Stimulated activated naive CD8-positive, alpha-beta T cell treated with anti-CD3 and anti-CD28 coated beads, Interleukin-15, Interleukin-2, amounts not matched to agents 100 ng/mL and 50 ng/mL, for 24 hours (primary cell): Measurements from ENCODE around the gene DUSP10.

Experiments
- H3K27ac Mint-ChIP-seq: one replicate; pipeline ENCODE4 v1.8.0; 2021; ENCODE audit warnings: mild to moderate bottlenecking, mixed read lengths
- H3K27me3 Mint-ChIP-seq: one replicate; pipeline ENCODE4 v1.8.0; 2021; ENCODE audit warnings: mixed read lengths
- H3K36me3 Mint-ChIP-seq: one replicate; pipeline ENCODE4 v1.8.0; 2021; ENCODE audit warnings: low read depth, mixed read lengths
- H3K4me1 Mint-ChIP-seq: one replicate; pipeline ENCODE4 v1.8.0; 2021; ENCODE audit warnings: low read depth, mixed read lengths
- H3K4me3 Mint-ChIP-seq: one replicate; pipeline ENCODE4 v1.8.0; 2021; ENCODE audit warnings: mild to moderate bottlenecking, mixed read lengths
- H3K9me3 Mint-ChIP-seq: one replicate; pipeline ENCODE4 v1.8.0; 2021; ENCODE audit warnings: mixed read lengths

Gene DUSP10

DNA sequence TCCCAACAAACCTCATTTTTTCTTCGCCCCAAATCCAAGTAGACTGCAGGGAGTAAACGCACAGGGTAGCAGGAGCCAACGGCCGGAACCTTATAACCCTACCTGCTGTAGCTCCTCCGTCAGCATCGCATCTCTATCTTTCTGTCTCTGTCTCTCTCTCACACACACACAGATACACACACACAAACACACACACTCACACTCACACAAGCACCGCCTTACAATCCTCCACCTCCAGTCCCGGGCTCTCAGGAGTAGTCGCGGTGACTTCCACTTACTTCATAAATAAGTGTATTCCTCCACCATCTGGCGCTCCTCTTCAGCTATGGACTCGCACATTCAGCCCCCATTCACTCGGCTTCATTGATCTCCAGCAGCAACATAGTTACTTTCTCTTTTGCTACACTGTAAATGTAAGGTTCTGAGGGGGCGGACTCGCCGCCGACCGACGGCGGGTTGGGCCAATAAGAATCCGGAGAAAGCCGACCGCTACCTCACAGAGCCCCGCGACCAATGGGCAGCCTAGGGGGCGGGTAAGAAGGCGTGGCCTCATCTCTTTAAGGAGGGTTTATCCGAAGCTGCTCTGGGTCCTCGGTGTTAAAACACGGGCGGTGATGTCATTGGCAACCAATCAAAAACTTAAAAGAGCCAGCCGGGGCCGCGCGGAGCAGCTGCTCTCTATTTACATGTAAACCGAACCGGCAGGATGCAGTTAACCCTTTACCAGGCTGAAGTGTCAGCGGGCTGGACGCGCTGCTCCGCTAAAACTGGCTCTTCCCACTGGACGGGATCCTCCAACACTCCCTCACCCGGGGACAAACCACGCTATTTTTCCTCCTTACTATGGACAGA is at the start of gene DUSP10:
Gene DUSP10 (minus strand): TSS at position 387 of the 852 bp plus-strand sequence. CDS start 2,345 bp downstream, outside the sequence.
- H3K4me3 Mint-ChIP-seq, result no peak within 1 kb of the TSS
- H3K27me3 Mint-ChIP-seq, result no peaks in the 10 kb centered on the region
- no peaks in the 10 kb centered on the region for H3K9me3 Mint-ChIP-seq
- H3K27ac Mint-ChIP-seq, result peak within 1 kb of the TSS; percentile 83
- peaks cover 12% of the 10 kb centered on the region for H3K4me1 Mint-ChIP-seq
- H3K36me3 Mint-ChIP-seq, result peaks cover 28% of the 10 kb centered on the region

DNA sequence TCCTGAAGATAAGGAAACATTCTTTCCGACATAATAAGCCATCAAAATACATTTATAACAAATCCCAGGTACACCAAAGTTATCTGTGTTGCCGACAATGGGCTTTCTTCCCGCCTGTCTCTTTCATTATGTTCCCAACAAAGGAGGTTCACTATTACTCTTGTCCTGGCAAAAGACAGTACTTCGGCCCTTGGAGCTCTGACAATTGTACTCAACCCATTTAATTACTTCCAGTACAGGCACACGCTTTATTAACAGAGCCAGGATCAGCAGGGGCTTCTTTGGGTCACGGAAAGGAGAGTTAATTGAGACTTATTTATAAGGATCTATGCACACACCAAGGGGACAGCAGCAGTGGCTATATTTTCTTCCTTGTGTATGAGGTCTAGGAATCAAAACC is 46.6 kb upstream of the DUSP10 start:
- no peak overlapping the region for H3K27ac Mint-ChIP-seq
- no peaks in the 10 kb centered on the region for H3K27me3 Mint-ChIP-seq
- H3K4me1 Mint-ChIP-seq, result peaks cover 40% of the 10 kb centered on the region
- H3K4me3 Mint-ChIP-seq, result no peak overlapping the region
- H3K36me3 Mint-ChIP-seq, result no peaks in the 10 kb centered on the region
- H3K9me3 Mint-ChIP-seq, result peaks cover 8% of the 10 kb centered on the region

DNA sequence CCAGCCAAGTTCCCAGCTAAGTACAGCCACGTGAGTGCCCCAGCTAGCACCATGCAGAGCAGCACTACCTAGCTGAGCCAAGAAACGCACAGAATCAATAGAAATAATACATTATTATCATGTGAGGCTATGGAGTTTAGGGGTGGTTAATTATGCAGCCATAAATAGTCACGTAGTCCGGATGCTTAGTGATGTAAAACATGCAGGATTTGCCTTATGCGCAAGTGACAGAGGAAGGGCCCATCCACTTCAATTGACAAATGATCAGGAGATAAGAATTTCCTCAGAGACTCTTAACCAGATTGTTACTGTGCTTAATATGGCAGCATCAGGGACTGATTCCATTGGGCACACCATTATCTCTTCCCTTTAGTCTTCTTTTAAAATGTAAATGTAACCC is 44.8 kb upstream of the DUSP10 start:
- Mint-ChIP-seq H3K36me3 (no peaks in the 10 kb centered on the region), H3K9me3 (no peaks in the 10 kb centered on the region), H3K27ac (no peak overlapping the region), H3K4me3 (no peak overlapping the region), H3K27me3 (no peaks in the 10 kb centered on the region), H3K4me1 (peaks cover 40% of the 10 kb centered on the region)

DNA sequence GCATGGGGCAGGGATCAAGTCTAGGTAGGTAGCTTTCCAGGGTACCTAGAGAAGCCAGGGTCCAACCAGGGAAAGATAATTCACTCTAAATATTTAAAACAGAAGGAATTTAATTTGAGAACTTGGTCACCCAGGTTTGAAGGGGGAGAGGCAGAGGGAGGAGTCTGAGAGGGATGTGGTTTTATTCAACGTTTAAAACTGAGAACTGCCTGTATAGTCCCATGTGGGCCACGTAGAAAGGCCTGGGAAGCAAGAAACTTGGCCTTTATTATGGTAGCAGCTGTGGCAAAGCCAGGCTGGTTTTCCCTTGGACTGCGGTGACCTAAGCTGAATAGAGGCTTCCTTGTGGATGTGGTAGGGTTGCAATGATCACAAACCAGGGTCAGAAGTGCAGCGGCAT is 42.0 kb upstream of the DUSP10 start:
- Mint-ChIP-seq H3K9me3 (no peaks in the 10 kb centered on the region), H3K27ac (peak overlapping the region; percentile 72), H3K4me1 (peaks cover 63% of the 10 kb centered on the region)

DNA sequence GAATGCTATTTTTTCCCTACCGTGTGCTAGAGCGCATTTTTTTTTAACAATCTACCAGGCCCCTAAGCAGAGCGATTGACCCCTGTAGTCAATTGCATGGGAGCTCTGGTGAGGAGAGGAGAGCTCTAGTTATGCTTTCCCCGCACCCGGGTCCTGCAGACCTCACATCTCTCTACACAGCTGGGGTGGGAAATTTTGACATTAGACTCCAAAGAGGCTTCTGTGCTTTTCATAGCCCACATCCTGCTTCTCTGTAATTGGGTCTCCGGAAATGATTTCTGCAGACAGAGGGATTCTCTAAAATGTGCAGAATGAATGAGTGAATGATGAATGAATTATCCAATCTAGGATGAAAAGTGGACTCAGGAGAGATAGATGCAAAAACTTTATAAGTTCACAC is 41.5 kb upstream of the DUSP10 start:
- peak overlapping the region; percentile 72 for H3K27ac Mint-ChIP-seq
- peak overlapping the region; percentile 61 for H3K4me3 Mint-ChIP-seq
- no peaks in the 10 kb centered on the region for H3K27me3 Mint-ChIP-seq
- H3K9me3 Mint-ChIP-seq, result no peaks in the 10 kb centered on the region
- no peaks in the 10 kb centered on the region for H3K36me3 Mint-ChIP-seq
- H3K4me1 Mint-ChIP-seq, result peaks cover 68% of the 10 kb centered on the region

More for the DNA sequence above, 42.0 kb upstream of the DUSP10 start:
- H3K36me3 Mint-ChIP-seq, result no peaks in the 10 kb centered on the region
- H3K4me3 Mint-ChIP-seq, result peak overlapping the region; percentile 33
- no peaks in the 10 kb centered on the region for H3K27me3 Mint-ChIP-seq

DNA sequence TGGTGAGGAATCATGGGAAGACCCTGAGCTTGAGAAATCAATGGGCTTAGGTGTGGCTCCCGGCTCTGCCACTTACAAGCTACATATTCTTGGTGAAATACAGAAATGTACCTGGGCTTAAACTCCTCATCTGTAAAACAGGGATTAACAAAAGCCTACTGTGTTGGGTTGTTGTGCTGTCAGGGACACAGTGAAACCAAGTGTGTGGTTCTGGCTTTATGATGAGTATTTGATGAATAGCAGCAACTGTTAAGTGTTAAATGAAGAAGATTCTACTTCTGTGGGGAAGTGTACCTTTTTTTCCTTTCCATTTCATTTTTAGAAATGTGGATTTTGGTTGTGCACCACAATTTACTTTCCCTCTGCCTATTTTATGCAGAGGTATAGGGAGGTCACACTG is 41.1 kb upstream of the DUSP10 start:
- Mint-ChIP-seq H3K36me3 (no peaks in the 10 kb centered on the region), H3K4me1 (peaks cover 73% of the 10 kb centered on the region), H3K27ac (peak overlapping the region; percentile 72), H3K4me3 (peak overlapping the region; percentile 61), H3K9me3 (no peaks in the 10 kb centered on the region), H3K27me3 (no peaks in the 10 kb centered on the region)

DNA sequence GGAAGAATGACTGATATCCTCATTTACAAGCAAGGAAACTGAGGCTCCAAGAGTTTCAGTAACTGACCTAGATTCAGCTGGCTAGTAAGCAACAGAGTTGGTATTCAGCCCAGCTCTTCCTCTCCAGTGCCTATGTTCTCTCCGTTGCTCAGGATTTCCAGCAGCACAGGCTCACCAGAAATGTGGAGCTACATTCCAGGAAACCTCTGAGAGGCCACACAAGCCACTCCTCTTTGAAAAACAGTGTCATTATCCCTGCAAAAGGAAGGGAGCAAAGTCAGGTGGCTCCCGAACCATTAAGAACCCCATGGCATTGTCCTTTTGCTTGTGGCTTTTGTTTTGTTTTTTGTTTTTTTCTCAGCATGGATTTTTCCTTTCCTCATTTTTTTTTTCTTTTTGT is 40.6 kb upstream of the DUSP10 start:
- no peak overlapping the region for H3K4me3 Mint-ChIP-seq
- H3K4me1 Mint-ChIP-seq, result peaks cover 78% of the 10 kb centered on the region
- no peaks in the 10 kb centered on the region for H3K27me3 Mint-ChIP-seq
- peak overlapping the region; percentile 72 for H3K27ac Mint-ChIP-seq
- H3K36me3 Mint-ChIP-seq, result no peaks in the 10 kb centered on the region
- H3K9me3 Mint-ChIP-seq, result no peaks in the 10 kb centered on the region

DNA sequence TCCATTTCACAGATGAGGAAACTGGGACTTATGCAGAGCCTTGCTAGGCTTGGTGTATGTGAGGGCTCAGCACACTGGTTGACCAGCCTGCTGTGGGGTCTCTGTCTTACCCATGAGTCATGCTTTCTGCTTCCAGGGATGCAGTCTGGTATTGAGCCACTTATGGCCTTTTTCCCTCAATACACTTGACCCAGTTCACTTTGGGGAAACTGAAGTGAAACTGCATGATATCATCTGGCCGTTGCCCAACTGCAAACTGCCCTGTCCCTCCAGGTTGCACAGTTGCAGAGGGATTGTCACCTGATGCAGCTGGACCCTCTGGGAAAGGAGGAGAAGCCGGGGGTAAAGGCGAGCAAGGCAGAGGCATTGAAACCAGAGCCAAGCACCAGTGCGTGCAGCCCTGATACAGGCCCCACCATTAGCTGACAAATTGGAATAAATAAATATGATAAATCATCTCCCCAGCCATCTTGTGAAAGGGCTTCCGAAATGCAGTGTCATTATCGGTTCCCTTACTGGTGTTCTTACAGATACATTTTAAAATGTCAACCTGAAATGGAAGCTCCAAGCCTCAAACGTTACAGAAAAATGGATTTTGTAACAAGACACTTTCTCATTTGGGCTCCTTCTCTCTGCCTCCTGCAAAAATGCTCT is 39.3 kb upstream of the DUSP10 start:
- no peaks in the 10 kb centered on the region for H3K27me3 Mint-ChIP-seq
- no peaks in the 10 kb centered on the region for H3K9me3 Mint-ChIP-seq
- no peaks in the 10 kb centered on the region for H3K36me3 Mint-ChIP-seq
- no peak overlapping the region for H3K27ac Mint-ChIP-seq
- H3K4me3 Mint-ChIP-seq, result no peak overlapping the region
- peaks cover 90% of the 10 kb centered on the region for H3K4me1 Mint-ChIP-seq

DNA sequence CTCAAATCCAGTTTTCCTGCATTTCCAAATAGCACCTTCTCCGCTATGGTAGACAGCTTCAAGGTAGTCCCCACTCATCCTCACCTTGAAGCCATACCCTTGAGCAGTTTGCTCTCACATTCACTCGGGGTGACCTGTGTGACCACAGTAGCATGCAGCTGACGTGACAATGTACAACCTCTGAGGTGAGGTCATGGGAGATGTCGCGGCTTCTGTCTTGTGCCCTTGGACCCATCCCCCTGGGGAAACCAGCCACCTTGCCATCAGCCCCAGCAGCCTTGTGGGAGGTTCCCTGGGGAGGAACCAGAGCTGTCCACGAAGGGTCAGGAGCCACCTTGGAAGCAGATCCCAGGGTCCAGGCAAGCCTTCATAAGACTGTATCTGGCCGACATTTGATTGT is 38.3 kb upstream of the DUSP10 start:
- Mint-ChIP-seq H3K27me3 (no peaks in the 10 kb centered on the region), H3K4me3 (no peak overlapping the region)

DNA sequence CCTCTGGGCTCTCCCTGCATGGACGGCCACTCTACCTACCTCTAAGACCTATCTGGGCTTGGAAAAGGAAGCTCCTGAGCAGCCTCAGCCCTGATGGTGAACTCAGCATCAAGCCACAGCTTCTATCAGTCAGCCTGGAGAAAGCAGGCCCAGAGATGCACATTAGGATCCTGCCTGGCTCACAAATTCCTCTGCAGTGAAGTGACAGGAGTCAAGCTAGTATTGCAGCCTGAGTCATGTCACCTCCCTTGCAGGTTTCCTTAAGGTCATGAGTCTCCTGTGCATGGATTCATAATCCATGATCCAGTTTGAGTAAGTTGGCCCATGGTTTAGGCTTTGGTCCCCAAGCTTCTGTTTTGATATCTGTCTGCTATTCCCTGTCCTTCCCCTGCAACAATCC is 37.9 kb upstream of the DUSP10 start:
- peak overlapping the region; percentile 97 for H3K27ac Mint-ChIP-seq
- H3K27me3 Mint-ChIP-seq, result no peaks in the 10 kb centered on the region
- H3K36me3 Mint-ChIP-seq, result no peaks in the 10 kb centered on the region
- H3K4me1 Mint-ChIP-seq, result peaks cover 100% of the 10 kb centered on the region
- H3K9me3 Mint-ChIP-seq, result no peaks in the 10 kb centered on the region
- no peak overlapping the region for H3K4me3 Mint-ChIP-seq

More for the DNA sequence above, 38.3 kb upstream of the DUSP10 start:
- H3K36me3 Mint-ChIP-seq, result no peaks in the 10 kb centered on the region
- H3K27ac Mint-ChIP-seq, result no peak overlapping the region
- no peaks in the 10 kb centered on the region for H3K9me3 Mint-ChIP-seq
- H3K4me1 Mint-ChIP-seq, result peaks cover 100% of the 10 kb centered on the region

DNA sequence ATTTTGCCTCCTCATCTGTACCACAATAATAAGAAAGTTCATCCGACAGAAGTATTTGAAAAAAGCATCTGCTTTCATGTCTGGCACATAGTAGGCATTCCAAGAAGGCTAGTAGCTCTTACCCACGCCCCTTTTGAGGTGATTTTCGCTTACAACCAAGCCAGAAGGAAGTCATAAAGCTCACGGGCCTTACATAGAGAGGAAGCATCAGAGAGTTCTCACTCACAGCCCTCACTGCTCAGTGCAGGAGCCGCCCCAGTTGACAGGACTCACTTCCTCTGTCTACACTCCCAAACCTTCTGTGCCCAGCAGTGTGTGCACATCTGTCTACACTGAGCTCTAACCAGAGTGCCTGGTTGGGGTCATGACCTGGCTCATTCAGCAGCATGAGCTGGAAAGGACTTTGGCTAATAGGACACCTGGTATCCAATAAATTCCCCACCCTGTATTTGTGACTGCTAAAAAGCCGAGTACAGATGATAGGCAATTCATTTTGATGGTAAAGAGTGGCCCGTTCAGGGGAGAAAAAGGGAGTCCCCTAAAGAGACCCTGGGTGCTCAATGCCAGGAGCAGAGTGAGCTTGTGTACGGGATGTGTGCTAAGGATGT is 36.8 kb upstream of the DUSP10 start:
- Mint-ChIP-seq H3K4me1 (peaks cover 93% of the 10 kb centered on the region), H3K4me3 (peak overlapping the region; percentile 68), H3K36me3 (no peaks in the 10 kb centered on the region), H3K27ac (peak overlapping the region; percentile 97), H3K27me3 (no peaks in the 10 kb centered on the region), H3K9me3 (no peaks in the 10 kb centered on the region)

DNA sequence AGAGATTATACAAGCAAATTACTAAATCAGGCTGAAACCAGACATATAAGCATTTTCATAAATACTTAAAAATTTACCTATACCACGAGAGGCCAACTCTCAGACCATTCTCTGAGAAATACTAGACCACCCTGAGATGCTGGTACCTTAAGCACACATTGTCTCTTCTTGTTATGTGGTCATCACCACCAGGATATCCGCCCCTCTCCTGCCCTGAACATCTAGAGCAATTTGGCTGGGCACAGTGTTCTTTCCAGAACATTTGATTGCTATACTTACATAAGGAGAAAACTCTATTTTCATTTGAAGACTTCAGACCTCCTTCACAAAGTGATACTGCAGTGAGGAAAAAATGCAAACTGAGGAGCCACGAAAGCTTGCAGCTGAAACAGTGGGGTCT is 36.2 kb upstream of the DUSP10 start:
- Mint-ChIP-seq H3K27me3 (no peaks in the 10 kb centered on the region), H3K9me3 (no peaks in the 10 kb centered on the region), H3K4me3 (peak overlapping the region; percentile 68), H3K36me3 (no peaks in the 10 kb centered on the region), H3K27ac (peak overlapping the region; percentile 97), H3K4me1 (peaks cover 88% of the 10 kb centered on the region)

DNA sequence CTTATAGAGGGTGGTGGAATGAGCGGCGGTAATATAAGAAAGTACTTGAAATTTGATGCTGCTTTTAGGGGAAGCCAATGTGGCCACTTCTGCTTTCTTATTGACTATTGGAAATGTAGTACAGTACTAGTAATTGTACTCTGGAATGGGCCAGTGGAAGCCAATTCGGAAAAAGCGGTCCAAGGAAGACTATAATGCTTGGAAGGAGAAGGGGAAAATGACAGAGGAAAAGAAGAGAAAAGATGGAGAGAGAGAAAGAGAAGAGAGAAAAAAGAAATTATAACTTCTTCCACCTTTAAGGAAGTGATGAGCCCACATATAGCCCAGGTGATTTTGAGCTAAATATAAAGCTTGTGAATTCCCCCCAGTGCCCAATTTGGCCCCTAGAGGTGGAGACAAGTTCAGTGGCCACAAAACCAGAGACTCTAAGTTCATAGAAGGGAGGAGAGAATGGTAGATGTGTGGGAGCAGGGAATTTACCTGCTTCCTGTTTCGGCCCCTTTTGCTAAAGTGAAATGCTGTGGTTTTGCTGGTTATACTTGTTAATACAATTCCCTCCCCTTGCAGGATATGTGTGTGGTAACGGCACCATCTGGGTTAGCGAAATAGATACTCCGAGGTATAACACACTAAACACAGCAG is 35.7 kb upstream of the DUSP10 start:
- no peaks in the 10 kb centered on the region for H3K27me3 Mint-ChIP-seq
- H3K4me1 Mint-ChIP-seq, result peaks cover 82% of the 10 kb centered on the region
- no peaks in the 10 kb centered on the region for H3K9me3 Mint-ChIP-seq
- H3K4me3 Mint-ChIP-seq, result peak overlapping the region; percentile 68
- peak overlapping the region; percentile 97 for H3K27ac Mint-ChIP-seq
- no peaks in the 10 kb centered on the region for H3K36me3 Mint-ChIP-seq

DNA sequence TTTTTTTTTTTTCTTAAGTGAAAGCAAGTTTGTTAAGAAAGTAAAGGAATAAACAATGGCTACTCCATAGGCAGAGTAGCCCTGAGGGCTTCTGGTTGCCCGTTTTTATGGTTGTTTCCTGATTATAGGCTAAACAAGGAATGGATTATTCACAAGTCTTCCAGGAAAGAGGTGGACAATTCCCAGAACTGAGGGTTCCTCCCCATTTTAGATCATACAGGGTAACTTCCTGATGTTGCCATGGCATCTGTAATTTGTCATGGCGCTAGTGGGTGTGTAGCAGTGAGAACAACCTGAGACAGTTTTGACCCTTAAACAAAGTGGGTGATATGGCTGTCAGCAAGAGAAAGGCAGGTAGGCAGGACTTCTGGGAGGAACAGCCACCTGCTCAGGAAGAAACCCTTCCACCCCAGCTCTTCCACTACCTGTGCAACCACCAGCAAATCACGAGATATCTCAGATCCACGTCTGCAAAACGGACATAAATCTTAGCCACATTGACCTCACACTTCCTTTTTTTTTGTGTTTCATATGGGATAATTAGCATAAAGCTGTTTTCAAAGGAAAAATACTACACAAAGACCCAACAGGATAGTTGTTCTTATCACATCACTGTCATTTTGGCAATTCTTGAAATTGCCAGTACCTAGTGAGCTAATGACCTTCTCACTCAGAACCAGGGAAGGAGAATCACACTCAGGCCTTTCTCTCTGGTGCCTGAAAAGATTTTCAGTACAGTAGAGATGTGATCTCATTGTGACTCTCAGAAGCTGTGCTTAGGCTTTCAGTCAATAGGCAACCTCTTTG is 34.8 kb upstream of the DUSP10 start:
- H3K27ac Mint-ChIP-seq, result peak overlapping the region; percentile 97
- H3K9me3 Mint-ChIP-seq, result no peaks in the 10 kb centered on the region
- no peaks in the 10 kb centered on the region for H3K27me3 Mint-ChIP-seq
- no peaks in the 10 kb centered on the region for H3K36me3 Mint-ChIP-seq
- H3K4me1 Mint-ChIP-seq, result peaks cover 74% of the 10 kb centered on the region
- H3K4me3 Mint-ChIP-seq, result peak overlapping the region; percentile 55
